HL-60 (cell line): ENCODE data around the gene ZRANB2.

Experiments
- CTCF ChIP-seq: IDR thresholded peaks from one replicate; pipeline ENCODE4 v1.5.1; 2011; ENCODE audit warnings: low read length, control low read depth, inconsistent platforms; ENCODE audit not compliant: insufficient read depth
- GABPA ChIP-seq: IDR thresholded peaks from 2 replicates; pipeline ENCODE4 v1.6.1; 2012; ENCODE audit warnings: low read depth
- POLR2AphosphoS5 ChIP-seq: IDR thresholded peaks from 2 replicates; pipeline ENCODE4 v1.6.1; 2012; ENCODE audit warnings: low read depth
- SPI1 ChIP-seq: IDR thresholded peaks from 2 replicates; pipeline ENCODE4 v1.6.1; 2012; ENCODE audit warnings: low read depth, mild to moderate bottlenecking, borderline replicate concordance

DNA sequence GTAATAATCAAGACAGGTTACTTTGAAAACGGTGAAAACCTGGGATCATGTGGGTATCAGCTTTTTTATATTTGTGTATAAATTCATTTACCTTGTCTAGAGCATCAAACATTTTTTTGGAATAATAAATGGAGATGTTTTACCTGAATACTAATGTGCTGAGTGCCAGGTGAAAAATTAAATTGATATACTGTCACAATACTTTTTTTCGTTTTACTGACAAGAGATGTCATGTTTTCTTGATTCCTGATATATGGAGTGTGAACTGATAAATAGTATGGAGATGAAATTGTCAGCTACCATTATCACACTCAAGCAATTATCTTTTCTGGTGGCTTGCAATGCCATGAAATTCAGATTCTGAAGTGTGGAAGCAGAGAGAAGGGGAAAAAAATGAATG is 47.2 kb upstream of the ZRANB2 start:
- TF ChIP-seq CTCF (no peak), GABPA (no peak), SPI1 (no peak), POLR2AphosphoS5 (no peak)
